ENCODE data around the gene SLC17A4.

The SLC17A4 gene

GRCh38 chr6:25815194-25815593 lies 60.7 kb downstream of the SLC17A4 start:
- Mint-ChIP-seq H3K27me3 (peaks cover under 1% of the 10 kb centered on the region), H3K4me3 (no peak overlapping the region), H3K27ac (no peak overlapping the region), H3K36me3 (no peaks in the 10 kb centered on the region), H3K4me1 (no peaks in the 10 kb centered on the region), H3K9me3 (no peaks in the 10 kb centered on the region)
- no peak for DNase-seq
- CTCF ChIA-PET: no interaction called here

DNA sequence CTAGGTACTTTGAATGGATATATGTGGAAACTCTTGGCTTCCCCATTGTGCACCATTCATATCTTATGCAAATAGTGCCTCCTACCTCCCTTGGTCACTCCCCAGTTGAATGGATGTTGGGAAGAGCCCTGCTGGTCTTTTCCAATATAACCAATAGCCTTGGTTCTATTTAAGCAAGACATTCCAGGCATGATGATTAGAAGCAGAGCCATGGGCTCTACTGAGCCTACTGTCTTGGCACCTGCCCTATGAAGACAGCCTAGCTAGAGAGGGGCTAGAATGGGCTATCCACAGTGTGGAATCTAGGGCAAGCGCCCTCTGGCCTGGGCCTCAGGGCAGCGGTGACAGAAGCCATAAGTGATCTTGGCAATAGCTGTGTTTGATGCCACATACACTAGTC lies 61.7 kb downstream of the SLC17A4 start:
- peaks cover 1% of the 10 kb centered on the region for H3K4me1 Mint-ChIP-seq

GRCh38 chr6:25821341-25821740 lies 66.8 kb downstream of the SLC17A4 start:
- DNase-seq: no peak
- CTCF ChIA-PET: no interaction called here
- Mint-ChIP-seq H3K4me1 (peaks cover 5% of the 10 kb centered on the region), H3K36me3 (no peaks in the 10 kb centered on the region), H3K27ac (no peak overlapping the region), H3K9me3 (no peaks in the 10 kb centered on the region), H3K4me3 (no peak overlapping the region), H3K27me3 (no peaks in the 10 kb centered on the region)

More for the DNA sequence above, 61.7 kb downstream of the SLC17A4 start:
- no peaks in the 10 kb centered on the region for H3K27me3 Mint-ChIP-seq
- H3K36me3 Mint-ChIP-seq: no peaks in the 10 kb centered on the region
- H3K4me3 Mint-ChIP-seq: no peak overlapping the region
- CTCF ChIA-PET: no interaction called here
- no peaks in the 10 kb centered on the region for H3K9me3 Mint-ChIP-seq
- no peak overlapping the region for H3K27ac Mint-ChIP-seq
- DNase-seq: no peak

- Mint-ChIP-seq H3K36me3 (no peaks in the 10 kb centered on the region), H3K27ac (no peak overlapping the region), H3K4me1 (no peaks in the 10 kb centered on the region), H3K27me3 (peaks cover 8% of the 10 kb centered on the region), H3K9me3 (no peaks in the 10 kb centered on the region), H3K4me3 (no peak overlapping the region)
- DNase-seq: no peak
- CTCF ChIA-PET: no interaction called here
Measured at GRCh38 chr6:25829375-25829774, 74.8 kb downstream of the SLC17A4 start.

DNA sequence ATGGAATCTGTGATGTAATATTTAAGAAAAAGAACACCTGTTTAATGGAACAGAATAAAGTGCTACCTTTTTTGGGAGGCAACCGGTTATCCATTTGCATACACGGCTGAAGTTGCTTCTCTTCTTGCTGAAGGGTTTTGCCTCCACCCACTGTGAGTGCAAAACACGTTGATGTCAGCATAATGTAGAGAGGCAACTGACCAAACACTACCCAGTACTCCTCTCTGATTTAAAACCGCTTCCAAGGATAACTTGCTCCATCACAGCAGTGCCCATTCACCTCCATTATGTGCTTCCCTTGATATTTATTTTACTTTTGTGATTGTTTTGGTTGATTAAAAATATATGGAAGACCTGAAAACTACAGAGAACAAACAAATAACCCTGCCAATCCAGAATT lies 75.9 kb downstream of the SLC17A4 start:
- CTCF ChIA-PET: no interaction called here
- Mint-ChIP-seq H3K27me3 (peaks cover 8% of the 10 kb centered on the region), H3K9me3 (no peaks in the 10 kb centered on the region), H3K36me3 (no peaks in the 10 kb centered on the region), H3K4me3 (no peak overlapping the region), H3K27ac (no peak overlapping the region), H3K4me1 (no peaks in the 10 kb centered on the region)
- DNase-seq: no peak

All from activated naive CD4-positive, alpha-beta T cell treated with anti-CD3 and anti-CD28 coated beads, Interleukin-2, amount 10 ng/mL, durations not matched to agents 7 days and 5 days (primary cell).